PC-9 (cell line): ENCODE results near the gene ABLIM2. TPM values are rescaled to one million over a fixed set of nuclear protein-coding genes. Genes with fewer than 3 reads are reported as not detected.

Experiments
- BruUV-seq: library from RNA; stranded (reverse); fragments of 400-500 nt; replicated peaks from 2 replicates; lab custom pipeline; 2021; lab: Mats Ljungman, UMichigan
- CTCF ChIA-PET: fragments of 300-600 bp; sonication (Branson Sonifier 250); formaldehyde crosslinking; loops from one replicate; lab custom pipeline; 2022; ENCODE audit warnings: antibody characterized with exemption; lab: Charles Lee
- POLR2A ChIA-PET: fragments of 300-600 bp; sonication (Branson Sonifier 250); formaldehyde crosslinking; loops from one replicate; lab custom pipeline; 2022; ENCODE audit warnings: antibody characterized with exemption; ENCODE audit not compliant: unreplicated experiment; lab: Charles Lee
- DNase-seq, 2 experiments: peaks; one replicate each; pipeline versions ENCODE4 v3.0.0 to v3.0.0-alpha.2; 2015 to 2022; ENCODE audit warnings: mixed read lengths in 1 of 2
- H2AFZ ChIP-seq: fragments of 200-600 bp; sonication (generic); 2 replicates; pipeline ENCODE4 v1.8.1; 2017; ENCODE audit warnings: antibody characterized with exemption
- H3F3A ChIP-seq: fragments of 200-600 bp; sonication (generic); 2 replicates; pipeline ENCODE4 v1.8.1; 2017; ENCODE audit warnings: antibody characterized with exemption, mild to moderate bottlenecking, low read depth; ENCODE audit not compliant: insufficient read depth
- H3K27ac ChIP-seq: fragments of 200-600 bp; sonication (generic); 2 replicates; pipeline ENCODE4 v1.6.1; 2016; ENCODE audit warnings: mixed run types
- H3K27me3 ChIP-seq: fragments of 200-600 bp; sonication (generic); 2 replicates; pipeline ENCODE4 v1.6.1; 2016; ENCODE audit warnings: low read depth, mixed run types; ENCODE audit not compliant: insufficient read depth
- H3K36me3 ChIP-seq: fragments of 200-600 bp; sonication (generic); 2 replicates; pipeline ENCODE4 v1.6.1; 2016; ENCODE audit warnings: low read depth, mixed run types
- H3K4me1 ChIP-seq: fragments of 200-600 bp; sonication (generic); replicated peaks from 2 replicates; pipeline ENCODE4 v1.6.1; 2016; ENCODE audit warnings: mixed run types; ENCODE audit not compliant: insufficient read depth
- H3K4me2 ChIP-seq: fragments of 200-600 bp; sonication (generic); 2 replicates; pipeline ENCODE4 v1.6.1; 2017; ENCODE audit warnings: mixed run types
- H3K4me3 ChIP-seq: fragments of 200-600 bp; sonication (generic); 2 replicates; pipeline ENCODE4 v1.6.1; 2016; ENCODE audit warnings: mixed run types
- H3K79me2 ChIP-seq: fragments of 200-600 bp; sonication (generic); 2 replicates; pipeline ENCODE4 v1.6.1; 2017; ENCODE audit warnings: low read depth, mixed run types
- H3K9me2 ChIP-seq: fragments of 200-600 bp; sonication (generic); 2 replicates; pipeline ENCODE4 v1.8.1; 2017; ENCODE audit warnings: mild to moderate bottlenecking; ENCODE audit not compliant: insufficient read depth
- H3K9me3 ChIP-seq: fragments of 200-600 bp; sonication (generic); 2 replicates; pipeline ENCODE4 v1.8.1; 2016; ENCODE audit warnings: low read depth; ENCODE audit not compliant: insufficient read depth
- H4K20me1 ChIP-seq: fragments of 200-600 bp; sonication (generic); 2 replicates; pipeline ENCODE4 v1.8.1; 2017; ENCODE audit not compliant: insufficient read depth
- CTCF ChIP-seq: fragments of 200-600 bp; sonication (generic); conservative IDR thresholded peaks from 2 replicates; pipeline ENCODE4 v1.6.1; 2017; ENCODE audit warnings: mixed run types, antibody characterized with exemption, mild to moderate bottlenecking, moderate library complexity
- EZH2 ChIP-seq: fragments of 200-600 bp; sonication (generic); IDR thresholded peaks from 2 replicates; pipeline ENCODE4 v1.8.0; 2017; ENCODE audit warnings: antibody characterized with exemption, low read depth
- intact Hi-C: fragments of 100-400 bp; cut with micrococcal nuclease; formaldehyde crosslinking; loops from one replicate; pipeline ENCODE4 v1.10.0; 2022; ENCODE audit not compliant: unreplicated experiment
- total RNA-seq: library from RNA; stranded (reverse); gene quantifications from 2 replicates; pipeline ENCODE4 v1.2.3, GENCODE V29; 2021

ABLIM2 gene
- total RNA-seq, 1 experiment from 2014 or later, result 1.6 TPM

GRCh38 chr4:7978907-7979651 is 179.5 kb downstream of the ABLIM2 start:
- Histone ChIP-seq H3K4me3 (peak overlapping the region; percentile 18; the same call in 1 of the 2 replicates), H3K4me1 (peaks cover 50% of the 10 kb centered on the region), H3K9me2 (no peaks in the 10 kb centered on the region), H4K20me1 (no peaks in the 10 kb centered on the region), H3K79me2 (no peaks in the 10 kb centered on the region), H3K27ac (peak overlapping the region; percentile 78), H3K27me3 (no peaks in the 10 kb centered on the region), H3K36me3 (no peaks in the 10 kb centered on the region), H3K4me2 (peak overlapping the region; percentile 58), H3K9me3 (no peaks in the 10 kb centered on the region), H2AFZ (no peak overlapping the region), H3F3A (peaks cover 48% of the 10 kb centered on the region)
- BruUV-seq, result TSS peak; percentile 14
- intact Hi-C loops, result loop anchor here (1.0 to 2.0 kb wide), 5 partner anchors 9 to 174 kb away; no protein-coding TSS in a partner anchor
- no peak for TF ChIP-seq EZH2
- TF ChIP-seq CTCF, result no peak
- peak; percentile 51 to 73 for DNase-seq
- ChIA-PET CTCF (interaction anchor here (0.8 to 1.8 kb wide), 6 partner anchors 39 to 177 kb away, joined by 3 to 10 read pairs (median 4); partner anchors contain the start of gene AFAP1), POLR2A (interaction anchor here (0.6 to 1.0 kb wide), 3 partner anchors 107 to 175 kb away, joined by 4 read pairs; no protein-coding TSS in a partner anchor)

- no peaks in the 10 kb centered on the region for H3K9me2 ChIP-seq
- H2AFZ ChIP-seq, result no peak overlapping the region
- no peaks in the 10 kb centered on the region for H3K27me3 ChIP-seq
- POLR2A ChIA-PET, result interaction anchor here (0.6 to 1.0 kb wide), 4 partner anchors 11 to 174 kb away, joined by 3 to 5 read pairs (median 4); no protein-coding TSS in a partner anchor
- CTCF ChIA-PET, result interaction anchor here (0.8 to 1.8 kb wide), 5 partner anchors 38 to 176 kb away, joined by 3 to 10 read pairs (median 5); partner anchors contain the start of gene AFAP1
- no peaks in the 10 kb centered on the region for H4K20me1 ChIP-seq
- no TSS peak for BruUV-seq
- peaks cover 56% of the 10 kb centered on the region for H3K4me1 ChIP-seq
- peaks cover 53% of the 10 kb centered on the region for H3F3A ChIP-seq
- no peaks in the 10 kb centered on the region for H3K36me3 ChIP-seq
- no peak for TF ChIP-seq CTCF
- no peak for TF ChIP-seq EZH2
- DNase-seq, result peak; percentile 92 to 98
- H3K79me2 ChIP-seq, result no peaks in the 10 kb centered on the region
- peak overlapping the region; percentile 18; the same call in 1 of the 2 replicates for H3K4me3 ChIP-seq
- H3K4me2 ChIP-seq, result peak overlapping the region; percentile 58
- H3K27ac ChIP-seq, result peak overlapping the region; percentile 78
- intact Hi-C loops, result loop anchor here (1.0 to 2.0 kb wide), 4 partner anchors 14 to 174 kb away; no protein-coding TSS in a partner anchor
- H3K9me3 ChIP-seq, result no peaks in the 10 kb centered on the region
Observed at GRCh38 chr4:7978489-7978888, 180.1 kb downstream of the ABLIM2 start.

GRCh38 chr4:7976634-7977033 is 182.0 kb downstream of the ABLIM2 start:
- no peaks in the 10 kb centered on the region for H3K27me3 ChIP-seq
- peaks cover 72% of the 10 kb centered on the region for H3K4me1 ChIP-seq
- BruUV-seq, result no TSS peak
- ChIA-PET POLR2A (no interaction called here), CTCF (no interaction called here)
- H4K20me1 ChIP-seq, result no peaks in the 10 kb centered on the region
- peaks cover 71% of the 10 kb centered on the region for H3F3A ChIP-seq
- no peak for TF ChIP-seq CTCF
- no peak for TF ChIP-seq EZH2
- no peaks in the 10 kb centered on the region for H3K9me2 ChIP-seq
- H3K4me2 ChIP-seq, result no peak overlapping the region
- no peak overlapping the region for H3K4me3 ChIP-seq
- H3K27ac ChIP-seq, result peak overlapping the region; percentile 49
- H3K79me2 ChIP-seq, result peaks cover 3% of the 10 kb centered on the region; the same call in 1 of the 2 replicates
- no peaks in the 10 kb centered on the region for H3K9me3 ChIP-seq
- H2AFZ ChIP-seq, result no peak overlapping the region
- H3K36me3 ChIP-seq, result no peaks in the 10 kb centered on the region
- intact Hi-C loops, result no loop called here
- no peak for DNase-seq
